ENCODE results near the gene ITIH1.

ITIH1 gene

DNA sequence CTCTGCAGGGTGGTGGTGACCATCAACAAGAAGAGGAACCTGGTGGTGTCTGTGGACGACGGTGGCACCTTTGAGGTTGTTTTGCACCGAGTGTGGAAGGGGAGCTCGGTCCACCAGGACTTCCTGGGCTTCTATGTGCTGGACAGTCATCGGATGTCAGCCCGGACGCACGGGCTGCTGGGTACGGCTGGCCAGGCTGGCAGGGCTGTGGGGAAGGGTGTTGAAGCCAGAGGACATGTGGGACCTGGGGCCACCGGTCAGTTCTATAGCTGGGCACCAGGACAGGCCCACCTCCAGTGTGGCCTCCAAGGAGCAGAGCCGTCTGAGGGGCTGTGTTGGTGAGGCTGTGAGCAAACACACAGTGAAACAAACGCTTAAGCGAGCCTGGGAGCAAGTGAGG lies 13.3 kb downstream of the ITIH1 start:
- Mint-ChIP-seq H3K9me3 (no peaks in the 10 kb centered on the region), H3K27ac (no peak overlapping the region), H3K36me3 (no peaks in the 10 kb centered on the region), H3K27me3 (no peaks in the 10 kb centered on the region), H3K4me3 (no peak overlapping the region), H3K4me1 (no peaks in the 10 kb centered on the region)
- DNase-seq (no peak), ATAC-seq (replicated peaks) (no peak)

GRCh38 chr3:52791366-52791765 lies 14.0 kb downstream of the ITIH1 start:
- Mint-ChIP-seq H3K9me3 (no peaks in the 10 kb centered on the region), H3K4me3 (no peak overlapping the region), H3K27me3 (no peaks in the 10 kb centered on the region), H3K4me1 (no peaks in the 10 kb centered on the region), H3K36me3 (no peaks in the 10 kb centered on the region), H3K27ac (no peak overlapping the region)
- no peak for DNase-seq
- no peak for ATAC-seq (replicated peaks)

DNA sequence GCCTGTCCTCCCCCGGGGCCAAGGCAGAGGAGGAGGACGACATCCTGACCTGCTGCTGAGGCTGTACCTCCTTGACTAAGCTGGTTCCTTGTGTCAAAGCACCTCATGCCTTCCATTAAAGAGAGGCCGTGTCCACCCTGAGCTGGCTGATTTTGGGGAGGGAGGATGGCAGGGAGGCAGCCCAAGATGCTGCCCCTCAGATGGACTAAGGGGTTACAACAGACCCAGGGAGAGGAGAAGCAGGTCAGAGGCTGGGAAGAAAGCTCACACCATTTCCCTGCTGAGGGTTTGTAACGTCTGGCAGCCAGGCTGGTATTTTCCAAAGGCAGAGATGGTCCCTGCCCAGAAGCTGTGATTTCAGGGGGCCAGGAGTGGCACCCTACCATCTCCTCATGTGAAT lies 14.5 kb downstream of the ITIH1 start:
- Mint-ChIP-seq H3K4me1 (no peaks in the 10 kb centered on the region), H3K4me3 (no peak overlapping the region), H3K27ac (no peak overlapping the region), H3K27me3 (no peaks in the 10 kb centered on the region), H3K36me3 (no peaks in the 10 kb centered on the region), H3K9me3 (no peaks in the 10 kb centered on the region)
- no peak for ATAC-seq (replicated peaks)
- no peak for DNase-seq

- DNase-seq: no peak
- H3K9me3 Mint-ChIP-seq: no peaks in the 10 kb centered on the region
- no peaks in the 10 kb centered on the region for H3K4me1 Mint-ChIP-seq
- no peak overlapping the region for H3K27ac Mint-ChIP-seq
- no peaks in the 10 kb centered on the region for H3K27me3 Mint-ChIP-seq
- H3K4me3 Mint-ChIP-seq: no peak overlapping the region
- no peak for ATAC-seq (replicated peaks)
- no peaks in the 10 kb centered on the region for H3K36me3 Mint-ChIP-seq
Measured at GRCh38 chr3:52792413-52792812, 15.0 kb downstream of the ITIH1 start.

- DNase-seq (no peak), ATAC-seq (replicated peaks) (no peak)
- H3K9me3 Mint-ChIP-seq: no peaks in the 10 kb centered on the region
- no peaks in the 10 kb centered on the region for H3K4me1 Mint-ChIP-seq
- H3K27ac Mint-ChIP-seq: no peak overlapping the region
- no peak overlapping the region for H3K4me3 Mint-ChIP-seq
- H3K36me3 Mint-ChIP-seq: no peaks in the 10 kb centered on the region
- H3K27me3 Mint-ChIP-seq: no peaks in the 10 kb centered on the region
Measured at GRCh38 chr3:52792961-52793695, 15.7 kb downstream of the ITIH1 start.

- Mint-ChIP-seq H3K4me3 (no peak overlapping the region), H3K36me3 (no peaks in the 10 kb centered on the region), H3K27ac (no peak overlapping the region)
Measured at GRCh38 chr3:52793702-52794611, 16.6 kb downstream of the ITIH1 start.

GRCh38 chr3:52794612-52795099 lies 17.3 kb downstream of the ITIH1 start, which contains the start of gene ITIH3:
Gene ITIH3 (plus strand): TSS chr3:52794796. CDS start chr3:52794804, 8 bp downstream.
- no peaks in the 10 kb centered on the region for H3K27me3 Mint-ChIP-seq
- ATAC-seq (replicated peaks): no peak
- H3K9me3 Mint-ChIP-seq: no peaks in the 10 kb centered on the region
- H3K4me3 Mint-ChIP-seq: no peak within 1 kb of the TSS
- H3K36me3 Mint-ChIP-seq: no peaks in the 10 kb centered on the region
- no peak for DNase-seq
- H3K27ac Mint-ChIP-seq: no peak within 1 kb of the TSS
- no peaks in the 10 kb centered on the region for H3K4me1 Mint-ChIP-seq

More at GRCh38 chr3:52793702-52794611, 16.6 kb downstream of the ITIH1 start:
- Mint-ChIP-seq H3K4me1 (no peaks in the 10 kb centered on the region), H3K27me3 (no peaks in the 10 kb centered on the region), H3K9me3 (no peaks in the 10 kb centered on the region)
- ATAC-seq (replicated peaks) (no peak), DNase-seq (no peak)

- no peak for DNase-seq
- Mint-ChIP-seq H3K9me3 (no peaks in the 10 kb centered on the region), H3K27me3 (no peaks in the 10 kb centered on the region), H3K4me3 (no peak overlapping the region), H3K27ac (no peak overlapping the region), H3K36me3 (no peaks in the 10 kb centered on the region), H3K4me1 (no peaks in the 10 kb centered on the region)
- ATAC-seq (replicated peaks): no peak
Measured at GRCh38 chr3:52795298-52795900, 18.0 kb downstream of the ITIH1 start.

GRCh38 chr3:52796411-52796810 lies 19.0 kb downstream of the ITIH1 start:
- H3K4me1 Mint-ChIP-seq: no peaks in the 10 kb centered on the region
- H3K27ac Mint-ChIP-seq: no peak overlapping the region
- DNase-seq (no peak), ATAC-seq (replicated peaks) (no peak)
- H3K4me3 Mint-ChIP-seq: no peak overlapping the region
- H3K27me3 Mint-ChIP-seq: no peaks in the 10 kb centered on the region
- no peaks in the 10 kb centered on the region for H3K9me3 Mint-ChIP-seq
- H3K36me3 Mint-ChIP-seq: no peaks in the 10 kb centered on the region

DNA sequence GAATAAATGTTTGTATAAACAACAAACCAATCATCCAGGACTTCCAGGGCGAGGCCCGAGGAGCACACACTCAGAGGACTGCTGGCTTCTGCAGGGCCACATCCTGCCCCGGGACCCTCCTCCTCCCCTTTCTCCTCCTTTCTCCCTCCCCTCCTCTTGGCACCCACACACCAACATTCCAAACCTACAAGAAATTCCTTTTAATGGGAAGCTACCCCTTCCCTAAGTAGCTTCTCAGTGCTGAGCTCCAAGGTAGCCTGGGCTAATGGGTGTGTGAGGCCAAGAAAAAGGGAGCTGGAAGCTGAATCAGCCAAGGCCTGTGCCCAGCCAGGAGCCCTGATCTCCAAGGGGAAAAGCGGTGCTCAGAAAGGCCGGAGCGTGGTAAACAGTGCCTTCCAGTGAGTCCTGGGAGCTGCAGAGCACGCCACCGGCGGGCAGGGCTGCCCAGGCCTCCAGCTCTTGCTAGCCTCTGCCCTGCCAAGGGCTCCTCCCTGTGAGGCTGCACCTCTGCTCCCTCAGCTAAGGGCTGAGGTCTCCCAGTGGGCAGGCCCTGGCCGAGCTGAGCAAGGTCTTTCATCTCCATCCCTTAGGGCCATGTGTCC lies 21.1 kb downstream of the ITIH1 start:
- no peaks in the 10 kb centered on the region for H3K27me3 Mint-ChIP-seq
- ATAC-seq (replicated peaks) (peak in 1 of 2 donors; percentile 18), DNase-seq (no peak)
- no peak overlapping the region for H3K4me3 Mint-ChIP-seq
- H3K36me3 Mint-ChIP-seq: no peaks in the 10 kb centered on the region
- H3K27ac Mint-ChIP-seq: no peak overlapping the region
- H3K9me3 Mint-ChIP-seq: no peaks in the 10 kb centered on the region
- H3K4me1 Mint-ChIP-seq: no peaks in the 10 kb centered on the region

GRCh38 chr3:52798978-52799476 lies 21.6 kb downstream of the ITIH1 start:
- Mint-ChIP-seq H3K27ac (no peak overlapping the region), H3K36me3 (no peaks in the 10 kb centered on the region), H3K27me3 (no peaks in the 10 kb centered on the region), H3K9me3 (no peaks in the 10 kb centered on the region), H3K4me3 (no peak overlapping the region), H3K4me1 (no peaks in the 10 kb centered on the region)
- DNase-seq: no peak
- peak in 1 of 2 donors; percentile 50 for ATAC-seq (replicated peaks)

DNA sequence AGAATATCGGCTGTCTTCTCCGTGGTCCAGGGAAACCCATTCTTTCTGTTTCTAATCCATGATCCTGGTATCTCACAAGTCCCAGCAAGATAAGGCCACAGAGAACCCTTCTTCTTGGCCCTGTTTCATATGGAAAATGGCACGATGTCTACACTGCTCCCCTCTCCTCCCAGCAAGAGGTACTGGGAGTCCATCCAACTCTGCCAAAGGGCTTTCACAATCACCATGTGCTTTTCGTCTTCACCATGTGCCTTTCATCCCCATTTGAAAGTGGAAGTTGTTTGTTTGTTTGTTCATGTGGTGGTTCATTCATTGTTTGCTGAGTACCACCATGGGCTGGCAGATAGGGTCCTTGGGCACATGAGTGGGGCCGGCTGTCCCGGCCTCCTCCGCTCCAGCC lies 22.7 kb downstream of the ITIH1 start:
- no peak for ATAC-seq (replicated peaks)
- no peak for DNase-seq
- Mint-ChIP-seq H3K36me3 (no peaks in the 10 kb centered on the region), H3K4me3 (no peak overlapping the region), H3K4me1 (no peaks in the 10 kb centered on the region), H3K9me3 (no peaks in the 10 kb centered on the region), H3K27me3 (no peaks in the 10 kb centered on the region), H3K27ac (no peak overlapping the region)

- Mint-ChIP-seq H3K4me3 (no peak overlapping the region), H3K4me1 (no peaks in the 10 kb centered on the region), H3K36me3 (no peaks in the 10 kb centered on the region), H3K27ac (no peak overlapping the region), H3K9me3 (no peaks in the 10 kb centered on the region), H3K27me3 (no peaks in the 10 kb centered on the region)
- ATAC-seq (replicated peaks) (no peak), DNase-seq (no peak)
Measured at GRCh38 chr3:52801839-52802238, 24.4 kb downstream of the ITIH1 start.

Data from stimulated activated naive B cell treated with anti-CD40 and anti-IgM and Interleukin-4, amounts not matched to agents 10 μg/mL and 1 μg/mL and 100 μg/mL, for 72 hours (primary cell).